Stimulated activated CD8-positive, alpha-beta memory T cell treated with anti-CD3 and anti-CD28 coated beads, Interleukin-15, amount 100 ng/mL, for 48 hours (primary cell): ENCODE measurements around the gene RBSN.
"Not testable (repeated sequence)": the region's sequence is repeated elsewhere in the genome, so short reads cannot be mapped to it uniquely, and the experiment has no call there.

Source experiments
- DNase-seq, 2 donors: peaks; one replicate each; pipeline ENCODE4 v3.0.0-alpha.2; 2020; ENCODE audit warnings: low read depth in 2 of 2

RBSN gene

GRCh38 chr3:15098503-15099363, at the start of gene RBSN:
TSS of gene RBSN (minus strand) at chr3:15099148. CDS start at chr3:15096120, 3,028 bp downstream.
- peak; percentile 94 to 95 for DNase-seq

- DNase-seq = no peak
Measured at GRCh38 chr3:15148614-15149013, 49.7 kb upstream of the RBSN start.

DNA sequence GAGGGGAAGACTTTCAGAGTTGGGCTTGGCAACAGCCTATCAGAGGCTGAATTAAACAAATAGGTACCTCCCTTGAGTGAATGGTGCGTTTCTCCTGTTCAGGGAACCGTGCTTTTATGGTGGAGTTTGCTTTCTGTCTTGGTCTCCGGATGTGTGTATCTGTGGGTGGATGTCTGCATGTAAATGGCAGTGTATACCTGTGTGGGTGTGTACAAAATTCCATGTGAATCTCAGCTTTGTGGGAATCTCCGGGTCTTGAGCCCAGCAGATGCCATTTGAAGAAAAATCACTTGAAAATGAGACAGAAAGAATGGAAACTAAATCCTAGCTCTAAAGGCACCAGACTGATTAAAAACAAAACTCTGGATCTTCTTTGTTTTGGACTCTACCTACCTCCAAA, 37.9 kb upstream of the RBSN start:
- DNase-seq = not testable (repeated sequence)

- DNase-seq = not testable (repeated sequence)
Measured at GRCh38 chr3:15134968-15135367, 36.0 kb upstream of the RBSN start.

- DNase-seq = not testable (repeated sequence)
Measured at GRCh38 chr3:15128403-15128802, 29.5 kb upstream of the RBSN start.

DNA sequence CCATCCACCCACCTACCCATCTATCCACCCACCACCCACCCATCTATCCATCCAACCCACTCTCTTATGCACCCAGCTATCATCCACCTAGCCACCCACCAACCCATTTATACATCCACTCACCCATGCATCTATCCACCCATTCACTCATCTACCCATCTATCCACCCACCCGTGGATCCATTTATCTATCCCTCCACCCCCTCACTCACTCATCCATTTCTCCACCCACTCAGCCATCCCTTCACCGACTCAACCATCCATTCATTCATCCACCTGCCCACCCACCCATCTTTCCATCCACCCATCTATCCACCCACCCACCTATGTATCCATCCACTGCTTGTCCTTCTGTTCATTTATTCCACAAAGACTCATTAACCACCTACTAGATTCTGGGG, 28.0 kb upstream of the RBSN start:
- DNase-seq = not testable (repeated sequence)

DNA sequence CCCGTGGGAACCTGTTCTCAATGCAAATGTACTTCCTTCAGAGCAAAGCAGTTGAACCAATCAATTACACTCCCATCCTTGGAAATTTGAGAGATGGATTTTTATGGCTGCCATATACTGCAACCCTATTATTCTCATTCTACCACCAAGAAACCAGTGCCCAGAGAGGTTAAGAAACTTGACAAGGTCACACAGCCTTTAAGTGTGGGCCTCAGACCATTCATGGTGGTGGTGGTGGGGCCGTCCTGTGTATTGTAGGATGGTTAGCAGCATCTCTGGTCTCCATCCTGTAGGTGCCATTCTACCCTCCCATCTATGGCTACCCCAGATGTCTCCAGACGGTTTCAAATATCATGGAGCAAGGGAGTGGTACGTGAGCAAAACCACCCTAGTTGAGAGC, 23.4 kb upstream of the RBSN start:
- no peak for DNase-seq

GRCh38 chr3:15121936-15122335, 23.0 kb upstream of the RBSN start:
- no peak for DNase-seq

GRCh38 chr3:15120986-15121385, 22.0 kb upstream of the RBSN start:
- no peak for DNase-seq

- no peak for DNase-seq
Measured at GRCh38 chr3:15117011-15117410, 18.1 kb upstream of the RBSN start.

DNA sequence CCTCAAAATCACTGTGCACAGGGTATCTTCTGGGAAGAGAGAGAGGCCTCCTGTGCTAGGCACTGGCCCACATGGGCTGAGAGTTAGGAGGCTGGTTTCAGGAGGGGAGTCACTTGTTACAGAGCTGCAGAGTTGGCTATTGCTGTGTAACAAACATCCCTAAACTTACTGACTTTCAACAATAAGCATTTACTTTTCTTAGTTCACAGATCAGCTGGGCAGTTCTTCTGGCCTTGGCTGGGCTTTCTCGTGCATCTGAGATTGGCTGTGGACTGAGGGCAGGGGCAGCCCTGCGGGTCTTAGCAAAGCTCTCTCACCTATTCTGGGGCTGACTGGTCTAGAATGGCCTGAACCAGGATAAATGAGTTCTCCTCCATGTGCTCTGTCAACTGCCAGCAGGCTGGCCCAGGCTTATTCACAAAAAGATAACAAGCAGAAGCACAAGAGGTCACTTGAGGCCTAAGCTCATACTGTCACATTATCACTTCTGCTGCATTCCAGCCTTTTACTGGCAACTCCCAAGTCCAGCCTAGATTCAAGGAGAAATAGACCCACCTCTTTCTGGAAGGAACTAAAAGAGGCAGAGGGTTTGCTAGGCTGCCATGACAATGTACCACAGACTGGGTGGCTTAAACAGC, 17.2 kb upstream of the RBSN start:
- DNase-seq = no peak

GRCh38 chr3:15114466-15115358, 15.8 kb upstream of the RBSN start:
- DNase-seq = no peak

DNA sequence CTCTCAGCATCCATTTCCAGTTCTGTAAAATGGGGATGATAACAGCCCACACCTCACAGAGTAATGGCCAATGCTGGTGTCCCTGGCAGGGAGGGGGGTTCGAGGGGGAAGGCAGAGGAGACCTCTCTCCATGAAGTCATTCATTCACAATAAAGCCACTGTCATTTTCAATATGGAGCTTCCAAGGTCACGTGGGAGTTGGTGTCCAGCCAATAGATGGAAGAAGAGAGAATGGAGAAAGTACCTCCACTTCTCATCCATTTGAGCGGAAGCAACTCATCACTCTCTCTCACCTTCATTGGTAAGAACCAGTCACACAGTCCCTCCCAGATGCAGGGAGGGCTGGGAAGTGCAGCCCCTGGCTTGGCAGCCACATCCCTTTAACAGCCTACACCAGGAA, 14.9 kb upstream of the RBSN start:
- DNase-seq = no peak

- DNase-seq = no peak
Measured at GRCh38 chr3:15113471-15113870, 14.5 kb upstream of the RBSN start.

GRCh38 chr3:15112011-15112410, 13.1 kb upstream of the RBSN start:
- no peak for DNase-seq

DNA sequence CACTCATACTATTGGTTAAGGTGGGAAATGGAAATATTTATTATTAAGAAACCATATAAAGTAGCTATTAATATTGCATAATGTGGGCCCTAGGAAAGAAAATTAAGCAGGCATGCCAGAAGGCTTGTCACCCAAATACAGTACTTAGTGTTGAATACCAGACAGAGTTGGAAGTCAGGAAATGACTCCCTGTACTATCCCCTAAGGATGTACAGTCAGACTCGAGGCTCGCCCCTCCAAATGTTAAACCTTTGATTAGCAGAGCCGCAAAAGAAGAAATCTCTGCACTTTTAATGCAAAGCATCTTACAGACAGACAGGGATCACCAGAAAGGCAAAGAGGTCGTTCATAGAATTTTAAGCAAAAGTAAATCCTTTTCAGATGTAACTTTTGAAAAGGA, 11.3 kb upstream of the RBSN start:
- no peak for DNase-seq

- no peak for DNase-seq
Measured at GRCh38 chr3:15108869-15109268, 9.9 kb upstream of the RBSN start.

DNA sequence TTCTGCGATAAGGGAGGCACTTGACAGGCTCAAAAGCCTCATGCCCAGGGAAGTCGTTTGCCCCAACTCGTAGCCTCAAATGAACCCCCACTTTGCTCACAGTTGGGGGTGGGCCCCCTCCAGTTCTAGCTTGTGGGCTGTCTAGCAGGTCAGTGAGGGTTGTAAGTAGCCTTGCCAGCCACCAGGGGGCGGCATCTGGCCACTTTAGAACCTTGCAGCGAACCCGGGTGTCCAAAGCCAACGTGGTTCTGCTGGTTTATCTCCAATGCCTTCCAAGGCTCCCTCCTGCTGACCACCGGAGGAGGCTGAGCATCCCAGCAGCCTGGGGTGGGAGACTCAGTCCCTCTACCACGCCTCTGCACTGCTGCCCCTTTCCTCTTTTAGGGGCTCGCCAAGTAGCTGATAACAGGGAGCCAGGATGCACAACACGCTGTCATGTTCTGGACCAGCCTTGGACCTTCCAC, 9.2 kb upstream of the RBSN start:
- peak; percentile 44 to 56 for DNase-seq

GRCh38 chr3:15107075-15107947, 8.4 kb upstream of the RBSN start:
- no peak for DNase-seq

- no peak for DNase-seq
Measured at GRCh38 chr3:15102836-15103235, 3.9 kb upstream of the RBSN start.

GRCh38 chr3:15102256-15102655, 3.3 kb upstream of the RBSN start:
- no peak for DNase-seq
